ENCODE data around the gene TMEM212. TPM values are rescaled to one million over a fixed set of nuclear protein-coding genes. Genes with fewer than 3 reads are reported as not detected.
"Not testable (repeated sequence)": the region's sequence is repeated elsewhere in the genome, so short reads cannot be mapped to it uniquely, and the experiment has no call there.

The TMEM212 gene
- total RNA-seq, 1 donor from 2014 or later = not detected

- TF ChIP-seq, protein P1, sequence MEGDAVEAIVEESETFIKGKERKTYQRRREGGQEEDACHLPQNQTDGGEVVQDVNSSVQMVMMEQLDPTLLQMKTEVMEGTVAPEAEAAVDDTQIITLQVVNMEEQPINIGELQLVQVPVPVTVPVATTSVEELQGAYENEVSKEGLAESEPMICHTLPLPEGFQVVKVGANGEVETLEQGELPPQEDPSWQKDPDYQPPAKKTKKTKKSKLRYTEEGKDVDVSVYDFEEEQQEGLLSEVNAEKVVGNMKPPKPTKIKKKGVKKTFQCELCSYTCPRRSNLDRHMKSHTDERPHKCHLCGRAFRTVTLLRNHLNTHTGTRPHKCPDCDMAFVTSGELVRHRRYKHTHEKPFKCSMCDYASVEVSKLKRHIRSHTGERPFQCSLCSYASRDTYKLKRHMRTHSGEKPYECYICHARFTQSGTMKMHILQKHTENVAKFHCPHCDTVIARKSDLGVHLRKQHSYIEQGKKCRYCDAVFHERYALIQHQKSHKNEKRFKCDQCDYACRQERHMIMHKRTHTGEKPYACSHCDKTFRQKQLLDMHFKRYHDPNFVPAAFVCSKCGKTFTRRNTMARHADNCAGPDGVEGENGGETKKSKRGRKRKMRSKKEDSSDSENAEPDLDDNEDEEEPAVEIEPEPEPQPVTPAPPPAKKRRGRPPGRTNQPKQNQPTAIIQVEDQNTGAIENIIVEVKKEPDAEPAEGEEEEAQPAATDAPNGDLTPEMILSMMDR (IDR thresholded peaks at IDR 0.05) = no peak
- Histone ChIP-seq H3K4me3 (no peak overlapping the region), H3K9me3 (no peaks in the 10 kb centered on the region), H3K4me1 (no peaks in the 10 kb centered on the region), H3K36me3 (no peaks in the 10 kb centered on the region), H3K27ac (no peak overlapping the region), H3K27me3 (no peaks in the 10 kb centered on the region)
- DNase-seq (ENCODE audit: low spot score in 2 of 2) = no peak
- intact Hi-C loops (cut with DNase I) = no loop called here
Measured at GRCh38 chr3:171898192-171898591, 55.0 kb downstream of the TMEM212 start.

- intact Hi-C loops (cut with DNase I) = no loop called here
- no peak overlapping the region for H3K4me3 ChIP-seq
Measured at GRCh38 chr3:171900446-171900845, 57.3 kb downstream of the TMEM212 start.

GRCh38 chr3:171901615-171902312, 58.6 kb downstream of the TMEM212 start:
- intact Hi-C loops (cut with DNase I) = no loop called here
- no peaks in the 10 kb centered on the region for H3K36me3 ChIP-seq
- TF ChIP-seq, protein P1 (IDR thresholded peaks at IDR 0.05) = no peak

More at GRCh38 chr3:171900446-171900845, 57.3 kb downstream of the TMEM212 start:
- Histone ChIP-seq H3K4me1 (no peaks in the 10 kb centered on the region), H3K27me3 (no peaks in the 10 kb centered on the region), H3K36me3 (no peaks in the 10 kb centered on the region), H3K9me3 (no peaks in the 10 kb centered on the region), H3K27ac (no peak overlapping the region)
- TF ChIP-seq, protein P1 (IDR thresholded peaks at IDR 0.05) = no peak
- DNase-seq (ENCODE audit: low spot score in 2 of 2) = no peak

GRCh38 chr3:171904829-171905228, 61.7 kb downstream of the TMEM212 start:
- TF ChIP-seq, protein P1 (IDR thresholded peaks at IDR 0.05) = no peak
- DNase-seq (ENCODE audit: low spot score in 2 of 2) = no peak

More at GRCh38 chr3:171901615-171902312, 58.6 kb downstream of the TMEM212 start:
- no peaks in the 10 kb centered on the region for H3K4me1 ChIP-seq
- H3K4me3 ChIP-seq = no peak overlapping the region
- no peaks in the 10 kb centered on the region for H3K9me3 ChIP-seq
- H3K27me3 ChIP-seq = no peaks in the 10 kb centered on the region
- DNase-seq (ENCODE audit: low spot score in 2 of 2) = no peak
- H3K27ac ChIP-seq = no peak overlapping the region

DNA sequence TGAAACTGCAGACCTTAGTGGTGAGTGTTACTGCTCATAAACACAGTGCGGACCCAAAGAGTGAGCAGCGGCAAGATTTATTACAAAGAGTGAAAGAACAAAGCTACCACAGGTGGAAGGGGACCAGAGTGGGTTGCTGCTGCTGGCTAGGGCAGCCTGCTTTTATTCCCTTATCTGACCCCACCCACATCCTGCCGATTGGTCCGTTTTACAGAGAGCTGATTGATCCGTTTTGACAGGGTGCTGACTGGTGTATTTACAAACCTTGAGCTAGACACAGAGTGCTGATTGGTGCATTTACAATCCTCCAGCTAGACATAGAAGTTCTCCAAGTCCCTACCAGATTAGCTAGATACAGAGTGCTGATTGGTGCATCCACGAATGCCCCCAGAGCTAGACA, 63.4 kb downstream of the TMEM212 start:
- H3K27ac ChIP-seq; H3K27me3 ChIP-seq; H3K9me3 ChIP-seq; intact Hi-C loops (cut with DNase I); H3K4me1 ChIP-seq; DNase-seq (ENCODE audit: low spot score in 2 of 2); H3K4me3 ChIP-seq; H3K36me3 ChIP-seq: not testable (repeated sequence)

More at GRCh38 chr3:171904829-171905228, 61.7 kb downstream of the TMEM212 start:
- H3K27me3 ChIP-seq = no peaks in the 10 kb centered on the region
- no peaks in the 10 kb centered on the region for H3K9me3 ChIP-seq
- H3K4me1 ChIP-seq = no peaks in the 10 kb centered on the region
- H3K4me3 ChIP-seq = no peak overlapping the region
- H3K27ac ChIP-seq = no peak overlapping the region
- H3K36me3 ChIP-seq = no peaks in the 10 kb centered on the region
- intact Hi-C loops (cut with DNase I) = no loop called here

DNA sequence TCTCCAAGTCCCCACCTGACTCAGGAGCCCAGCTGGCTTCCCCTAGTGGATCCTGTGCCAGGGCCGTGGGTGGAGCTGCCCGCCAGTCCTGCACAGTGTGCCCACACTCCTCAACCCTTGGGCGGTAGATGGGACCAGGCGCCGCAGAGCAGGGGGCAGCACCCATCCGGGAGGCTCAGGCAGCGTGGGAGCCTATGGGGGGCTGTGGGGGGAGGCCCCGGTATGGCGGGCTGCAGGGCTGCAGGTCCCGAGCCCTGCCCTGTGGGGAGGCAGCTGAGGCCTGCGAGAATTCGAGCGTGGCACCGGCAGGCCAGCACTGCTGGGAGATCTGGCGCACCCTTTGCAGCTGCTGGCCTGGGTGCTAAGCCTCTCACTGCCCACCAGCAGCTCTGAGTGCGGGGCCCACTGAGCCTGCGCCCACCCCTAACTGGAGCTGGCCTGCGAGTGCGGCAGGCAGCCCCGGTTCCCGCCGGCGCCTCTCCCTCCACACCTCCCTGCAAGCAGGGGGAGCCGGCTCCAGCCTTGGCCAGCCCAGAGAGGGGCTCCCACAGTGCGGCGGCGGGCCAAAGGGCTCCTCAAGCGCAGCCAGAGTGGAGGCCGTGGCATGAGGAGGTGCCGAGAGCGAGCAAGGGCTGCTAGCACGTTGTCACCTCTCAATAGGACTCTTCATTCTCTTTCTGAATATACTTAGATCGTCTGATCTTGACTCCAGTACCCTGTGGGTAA, 64.0 kb downstream of the TMEM212 start:
- no peak overlapping the region for H3K27ac ChIP-seq
- no peak for DNase-seq (ENCODE audit: low spot score in 2 of 2)
- intact Hi-C loops (cut with DNase I) = no loop called here
- H3K4me3 ChIP-seq = no peak overlapping the region
- TF ChIP-seq, protein P1 (IDR thresholded peaks at IDR 0.05) = no peak
- H3K36me3 ChIP-seq = no peaks in the 10 kb centered on the region
- H3K27me3 ChIP-seq = no peaks in the 10 kb centered on the region
- H3K4me1 ChIP-seq = no peaks in the 10 kb centered on the region
- H3K9me3 ChIP-seq = peaks cover 0 to 9% of the 10 kb centered on the region in 2 donors

All from ascending aorta (tissue), 2 donors.